ENCODE results near the gene RUNX1.

Gene RUNX1

DNA sequence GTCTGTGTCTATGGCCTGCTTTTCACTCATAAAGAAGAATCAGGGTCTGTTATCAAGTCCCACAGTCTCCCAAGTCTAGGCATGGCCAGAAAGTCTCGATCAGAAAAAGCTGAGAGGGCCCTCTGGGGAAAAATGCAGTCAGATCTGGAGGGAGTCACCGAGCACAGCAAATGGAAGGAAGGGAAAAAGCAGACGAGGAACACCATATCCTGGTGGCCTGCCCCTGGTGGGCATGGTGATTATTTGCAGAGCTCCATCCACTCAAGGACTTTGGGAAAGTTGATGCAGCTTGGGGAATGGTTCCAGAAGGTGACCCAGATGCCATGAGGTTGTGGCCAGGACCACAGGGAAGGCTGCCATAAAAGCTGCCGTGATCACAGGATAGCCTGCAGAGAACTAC lies 191.2 kb downstream of the RUNX1 start:
- H3K36me3 ChIP-seq (ENCODE audit: control insufficient read depth in 1 of 2, insufficient read depth in 2 of 2, low read length in 2 of 2), result peaks cover 43 to 73% of the 10 kb centered on the region in 2 experiments
- H3K79me1 ChIP-seq (ENCODE audit: low read length), result no peaks in the 10 kb centered on the region
- no CpG with 5 or more reads among the region's 4 CpGs for WGBS (ENCODE audit: extremely low coverage, insufficient coverage, insufficient read length)

DNA sequence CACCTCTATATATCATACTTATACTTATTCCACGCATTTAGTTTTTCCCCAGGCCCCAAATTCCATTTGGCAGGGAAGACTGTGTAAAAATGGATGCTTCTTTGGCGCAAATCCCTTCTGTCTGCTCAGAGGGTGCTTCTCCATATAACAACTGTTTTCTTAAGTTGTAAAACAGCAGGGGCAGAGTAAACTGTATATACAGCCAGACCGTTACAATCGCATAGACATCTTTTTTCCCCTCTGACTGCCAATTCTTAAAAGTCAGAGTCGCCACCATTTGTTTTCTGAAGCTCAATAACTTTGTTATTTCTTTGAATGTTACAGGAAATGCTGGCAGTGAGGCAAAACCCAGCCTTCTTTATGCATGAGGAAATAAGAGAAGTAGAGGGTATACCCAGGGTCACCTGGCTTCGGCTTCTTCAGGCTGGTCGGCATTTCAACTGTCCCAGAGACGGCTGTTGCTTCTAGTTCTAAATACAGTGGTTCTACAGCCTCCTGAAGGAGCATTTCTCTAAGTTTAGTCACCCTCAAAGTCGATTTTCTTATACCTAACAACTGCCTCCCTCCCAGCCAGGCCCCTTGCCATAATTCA lies 191.9 kb downstream of the RUNX1 start:
- no peak overlapping the region for H2AFZ ChIP-seq (ENCODE audit: insufficient read depth, low read length, poor library complexity)
- H3K27me3 ChIP-seq (ENCODE audit: insufficient read depth, low read length), result no peaks in the 10 kb centered on the region
- H4K8ac ChIP-seq (ENCODE audit: low read depth, low read length), result no peak overlapping the region
- H3K79me2 ChIP-seq (ENCODE audit: control insufficient read depth, insufficient read depth, low read length, poor library complexity), result no peaks in the 10 kb centered on the region
- H3K4me3 ChIP-seq (ENCODE audit: low read depth, low read length), result no peak overlapping the region
- no peaks in the 10 kb centered on the region for H3K79me1 ChIP-seq (ENCODE audit: low read length)
- H3K14ac ChIP-seq (ENCODE audit: low read length), result no peak overlapping the region
- H2BK12ac ChIP-seq (ENCODE audit: low read length), result no peak overlapping the region
- DNase-seq, result no peak
- H4K91ac ChIP-seq (ENCODE audit: low read depth, low read length), result no peak overlapping the region
- H3K4me2 ChIP-seq (ENCODE audit: low read length), result no peak overlapping the region
- H4K12ac ChIP-seq (ENCODE audit: low read depth, low read length), result no peak overlapping the region
- H3K23ac ChIP-seq (ENCODE audit: low read length), result no peak overlapping the region
- H3K9ac ChIP-seq (ENCODE audit: low read length), result no peak overlapping the region
- H3K4ac ChIP-seq (ENCODE audit: low read depth, low read length), result no peak overlapping the region
- no peak overlapping the region for H2BK120ac ChIP-seq (ENCODE audit: insufficient read depth, low read length, poor library complexity)
- no peak overlapping the region for H2AK5ac ChIP-seq (ENCODE audit: low read length)
- H3K36me3 ChIP-seq (ENCODE audit: control insufficient read depth in 1 of 2, insufficient read depth in 2 of 2, low read length in 2 of 2), result peaks cover 42 to 74% of the 10 kb centered on the region in 2 experiments
- H3K27ac ChIP-seq (ENCODE audit: low read depth, low read length), result no peak overlapping the region
- H3K9me3 ChIP-seq (ENCODE audit: insufficient read depth, low read depth, low read length), result no peaks in the 10 kb centered on the region
- WGBS (ENCODE audit: extremely low coverage, insufficient coverage, insufficient read length), result no CpG with 5 or more reads among the region's 9 CpGs
- peaks cover 0 to 4% of the 10 kb centered on the region in 2 experiments for H3K4me1 ChIP-seq (ENCODE audit: control insufficient read depth in 1 of 2, insufficient read depth in 2 of 2, low read length in 2 of 2)
- no peak overlapping the region for H2BK5ac ChIP-seq (ENCODE audit: low read depth, low read length, poor library complexity)
- H3K18ac ChIP-seq (ENCODE audit: low read length), result no peak overlapping the region

More for the DNA sequence above, 191.2 kb downstream of the RUNX1 start:
- Histone ChIP-seq H2BK120ac (ENCODE audit: insufficient read depth, low read length, poor library complexity) (no peak overlapping the region), H4K12ac (ENCODE audit: low read depth, low read length) (no peak overlapping the region), H3K4ac (ENCODE audit: low read depth, low read length) (no peak overlapping the region), H3K18ac (ENCODE audit: low read length) (no peak overlapping the region), H3K4me2 (ENCODE audit: low read length) (no peak overlapping the region), H3K23ac (ENCODE audit: low read length) (no peak overlapping the region), H3K9me3 (ENCODE audit: insufficient read depth, low read depth, low read length) (no peaks in the 10 kb centered on the region), H3K4me1 (ENCODE audit: control insufficient read depth in 1 of 2, insufficient read depth in 2 of 2, low read length in 2 of 2) (peaks cover 0 to 2% of the 10 kb centered on the region in 2 experiments), H3K4me3 (ENCODE audit: low read depth, low read length) (no peak overlapping the region), H3K27ac (ENCODE audit: low read depth, low read length) (no peak overlapping the region), H3K14ac (ENCODE audit: low read length) (no peak overlapping the region), H3K79me2 (ENCODE audit: control insufficient read depth, insufficient read depth, low read length, poor library complexity) (no peaks in the 10 kb centered on the region), H4K8ac (ENCODE audit: low read depth, low read length) (no peak overlapping the region), H2AK5ac (ENCODE audit: low read length) (no peak overlapping the region), H2BK5ac (ENCODE audit: low read depth, low read length, poor library complexity) (no peak overlapping the region), H3K27me3 (ENCODE audit: insufficient read depth, low read length) (no peaks in the 10 kb centered on the region), H2BK12ac (ENCODE audit: low read length) (no peak overlapping the region), H2AFZ (ENCODE audit: insufficient read depth, low read length, poor library complexity) (no peak overlapping the region), H4K91ac (ENCODE audit: low read depth, low read length) (no peak overlapping the region), H3K9ac (ENCODE audit: low read length) (no peak overlapping the region)
- no peak for DNase-seq

DNA sequence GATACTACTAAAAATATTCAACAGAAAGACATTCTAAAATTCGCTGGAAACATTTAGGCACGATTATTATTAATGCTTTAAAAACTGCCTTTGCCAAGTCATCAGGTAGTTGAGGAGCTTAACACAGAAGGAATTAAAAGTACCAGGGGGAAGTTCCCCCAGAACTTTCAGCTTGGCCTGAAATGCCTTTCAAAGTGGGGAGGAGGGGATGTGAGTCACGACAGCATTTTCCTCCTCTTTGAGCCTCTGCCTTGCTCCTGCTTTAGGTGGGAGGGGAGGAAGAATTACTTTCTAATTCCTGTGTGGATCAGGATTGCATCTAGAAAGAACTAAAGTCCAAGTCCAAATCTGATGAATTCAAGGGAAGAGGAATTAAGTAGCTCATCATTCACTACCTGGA lies 196.7 kb downstream of the RUNX1 start:
- H3K27ac ChIP-seq (ENCODE audit: low read depth, low read length), result no peak overlapping the region
- no peak overlapping the region for H3K4me2 ChIP-seq (ENCODE audit: low read length)
- H3K18ac ChIP-seq (ENCODE audit: low read length), result no peak overlapping the region
- no peaks in the 10 kb centered on the region for H3K27me3 ChIP-seq (ENCODE audit: insufficient read depth, low read length)
- H4K12ac ChIP-seq (ENCODE audit: low read depth, low read length), result no peak overlapping the region
- H3K79me2 ChIP-seq (ENCODE audit: control insufficient read depth, insufficient read depth, low read length, poor library complexity), result no peaks in the 10 kb centered on the region
- no peak overlapping the region for H2BK120ac ChIP-seq (ENCODE audit: insufficient read depth, low read length, poor library complexity)
- H4K8ac ChIP-seq (ENCODE audit: low read depth, low read length), result no peak overlapping the region
- H2BK12ac ChIP-seq (ENCODE audit: low read length), result no peak overlapping the region
- H3K9me3 ChIP-seq (ENCODE audit: insufficient read depth, low read depth, low read length), result peaks cover 1% of the 10 kb centered on the region
- no peak overlapping the region for H3K4ac ChIP-seq (ENCODE audit: low read depth, low read length)
- H3K4me3 ChIP-seq (ENCODE audit: low read depth, low read length), result no peak overlapping the region
- no peak overlapping the region for H4K91ac ChIP-seq (ENCODE audit: low read depth, low read length)
- H3K4me1 ChIP-seq (ENCODE audit: control insufficient read depth in 1 of 2, insufficient read depth in 2 of 2, low read length in 2 of 2), result peaks cover 0 to 8% of the 10 kb centered on the region in 2 experiments
- no peak overlapping the region for H3K14ac ChIP-seq (ENCODE audit: low read length)
- H2AK5ac ChIP-seq (ENCODE audit: low read length), result no peak overlapping the region
- H3K23ac ChIP-seq (ENCODE audit: low read length), result no peak overlapping the region
- peaks cover 3% of the 10 kb centered on the region for H3K79me1 ChIP-seq (ENCODE audit: low read length)
- peaks cover 38 to 60% of the 10 kb centered on the region in 2 experiments for H3K36me3 ChIP-seq (ENCODE audit: control insufficient read depth in 1 of 2, insufficient read depth in 2 of 2, low read length in 2 of 2)
- no peak for DNase-seq
- H2AFZ ChIP-seq (ENCODE audit: insufficient read depth, low read length, poor library complexity), result no peak overlapping the region
- no peak overlapping the region for H3K9ac ChIP-seq (ENCODE audit: low read length)
- no CpG with 5 or more reads among the region's 3 CpGs for WGBS (ENCODE audit: extremely low coverage, insufficient coverage, insufficient read length)
- no peak overlapping the region for H2BK5ac ChIP-seq (ENCODE audit: low read depth, low read length, poor library complexity)

DNA sequence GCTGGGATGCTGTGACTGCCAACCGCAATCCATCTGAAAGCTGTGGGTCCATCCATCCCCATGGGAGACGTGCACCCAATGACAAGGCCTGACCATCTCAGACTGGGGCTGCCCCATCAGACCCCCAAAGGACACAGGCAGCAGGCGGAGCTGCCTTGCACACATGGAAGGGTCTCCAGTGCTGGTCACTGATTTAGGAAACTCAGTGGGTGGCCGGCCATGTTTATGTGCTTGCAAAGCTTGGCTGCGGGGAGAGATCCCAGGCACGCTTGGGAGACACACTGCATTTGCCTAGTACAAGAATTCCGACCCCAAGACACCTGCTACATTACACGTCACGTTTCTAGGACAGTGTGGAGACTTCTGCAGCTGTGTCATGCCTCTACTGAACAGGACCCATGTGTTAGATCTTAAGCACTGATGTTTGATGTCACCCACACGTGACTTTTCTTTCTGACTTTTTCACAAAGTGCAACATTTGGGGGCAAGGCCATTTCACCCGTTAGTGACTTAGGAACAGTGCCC lies 198.9 kb downstream of the RUNX1 start:
- Histone ChIP-seq H4K91ac (ENCODE audit: low read depth, low read length) (no peak overlapping the region), H2BK5ac (ENCODE audit: low read depth, low read length, poor library complexity) (no peak overlapping the region), H3K4me2 (ENCODE audit: low read length) (no peak overlapping the region), H3K36me3 (ENCODE audit: control insufficient read depth in 1 of 2, insufficient read depth in 2 of 2, low read length in 2 of 2) (peaks cover 30 to 40% of the 10 kb centered on the region in 2 experiments), H3K79me2 (ENCODE audit: control insufficient read depth, insufficient read depth, low read length, poor library complexity) (no peaks in the 10 kb centered on the region), H3K27me3 (ENCODE audit: insufficient read depth, low read length) (no peaks in the 10 kb centered on the region), H3K79me1 (ENCODE audit: low read length) (peaks cover 11% of the 10 kb centered on the region), H2AFZ (ENCODE audit: insufficient read depth, low read length, poor library complexity) (no peak overlapping the region), H3K27ac (ENCODE audit: low read depth, low read length) (no peak overlapping the region), H4K8ac (ENCODE audit: low read depth, low read length) (no peak overlapping the region), H3K9ac (ENCODE audit: low read length) (no peak overlapping the region), H2BK120ac (ENCODE audit: insufficient read depth, low read length, poor library complexity) (no peak overlapping the region), H3K18ac (ENCODE audit: low read length) (no peak overlapping the region), H3K9me3 (ENCODE audit: insufficient read depth, low read depth, low read length) (peaks cover 1% of the 10 kb centered on the region), H3K4me1 (ENCODE audit: control insufficient read depth in 1 of 2, insufficient read depth in 2 of 2, low read length in 2 of 2) (peaks cover 8 to 16% of the 10 kb centered on the region in 2 experiments), H3K14ac (ENCODE audit: low read length) (no peak overlapping the region), H3K23ac (ENCODE audit: low read length) (no peak overlapping the region), H4K12ac (ENCODE audit: low read depth, low read length) (no peak overlapping the region), H3K4ac (ENCODE audit: low read depth, low read length) (no peak overlapping the region), H2BK12ac (ENCODE audit: low read length) (no peak overlapping the region), H3K4me3 (ENCODE audit: low read depth, low read length) (no peak overlapping the region), H2AK5ac (ENCODE audit: low read length) (no peak overlapping the region)
- DNase-seq, result no peak
- WGBS (ENCODE audit: extremely low coverage, insufficient coverage, insufficient read length), result no CpG with 5 or more reads among the region's 11 CpGs
